ENCODE data around the gene CSRP1.

CSRP1 gene

DNA sequence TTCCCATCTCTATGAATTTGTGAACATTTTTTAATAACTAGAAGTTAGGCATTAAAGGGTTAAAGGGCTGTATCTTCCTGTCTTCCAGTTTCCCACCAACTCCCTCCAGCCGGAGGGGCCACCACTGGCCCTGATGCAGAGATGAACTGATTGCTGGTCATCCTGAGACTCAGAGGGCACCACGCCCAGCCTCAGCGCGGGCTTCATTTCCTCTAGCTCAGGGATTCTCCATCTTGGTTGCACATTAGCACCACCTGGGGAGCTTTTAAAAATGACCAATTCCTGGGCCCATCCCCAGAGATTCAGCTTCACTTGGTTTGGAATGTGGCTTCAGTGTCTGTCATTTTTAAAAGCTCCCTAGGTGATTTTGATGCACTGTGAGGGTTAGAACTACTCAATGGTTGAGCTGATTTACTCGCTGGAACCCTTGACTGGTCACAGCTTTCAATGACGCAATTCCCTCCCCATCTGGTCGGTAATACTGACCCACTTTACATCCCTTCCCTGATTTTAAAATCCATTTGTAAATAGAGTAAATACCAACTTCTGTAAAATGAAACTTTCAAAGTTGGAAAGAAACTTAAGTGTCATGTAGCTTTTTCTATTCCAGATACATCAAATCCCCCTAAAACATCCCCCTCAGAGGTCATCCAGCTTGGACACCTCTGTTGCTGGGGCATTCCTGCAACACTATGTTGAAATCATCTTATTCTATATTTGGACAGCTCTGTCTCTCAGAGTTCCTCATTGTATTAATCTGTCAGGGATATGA is 37.1 kb upstream of the CSRP1 start:
- ChIA-PET CTCF (interaction anchor here (0.7 to 1.1 kb wide), 4 partner anchors 13 to 439 kb away, joined by 3 to 4 read pairs (median 3); partner anchors contain the start of gene RNPEP), POLR2A (ENCODE audit: low non-redundant PET) (no interaction called here)
- H3K27ac ChIP-seq, result no peak overlapping the region
- no peak for TF ChIP-seq CTCF (conservative IDR thresholded peaks at IDR 0.05; ENCODE audit: low read depth)
- no peak for DNase-seq (ENCODE audit: low spot score)

GRCh38 chr1:201542309-201543035 is 35.5 kb upstream of the CSRP1 start:
- no peak for TF ChIP-seq CTCF (conservative IDR thresholded peaks at IDR 0.05; ENCODE audit: low read depth)
- POLR2A ChIA-PET (ENCODE audit: low non-redundant PET), result no interaction called here
- DNase-seq (ENCODE audit: low spot score), result no peak
- H3K27ac ChIP-seq, result no peak overlapping the region
- CTCF ChIA-PET, result interaction anchor here (0.6 to 1.5 kb wide), 2 partner anchors 173 to 251 kb away, joined by 4 to 5 read pairs; no protein-coding TSS in a partner anchor

GRCh38 chr1:201540846-201541735 is 34.2 kb upstream of the CSRP1 start:
- no peak for TF ChIP-seq CTCF (conservative IDR thresholded peaks at IDR 0.05; ENCODE audit: low read depth)
- DNase-seq (ENCODE audit: low spot score), result no peak
- ChIA-PET CTCF (interaction anchor here (0.7 to 1.3 kb wide), 4 partner anchors 10 to 163 kb away, joined by 3 to 11 read pairs (median 4); no protein-coding TSS in a partner anchor), POLR2A (ENCODE audit: low non-redundant PET) (no interaction called here)
- H3K27ac ChIP-seq, result no peak overlapping the region

DNA sequence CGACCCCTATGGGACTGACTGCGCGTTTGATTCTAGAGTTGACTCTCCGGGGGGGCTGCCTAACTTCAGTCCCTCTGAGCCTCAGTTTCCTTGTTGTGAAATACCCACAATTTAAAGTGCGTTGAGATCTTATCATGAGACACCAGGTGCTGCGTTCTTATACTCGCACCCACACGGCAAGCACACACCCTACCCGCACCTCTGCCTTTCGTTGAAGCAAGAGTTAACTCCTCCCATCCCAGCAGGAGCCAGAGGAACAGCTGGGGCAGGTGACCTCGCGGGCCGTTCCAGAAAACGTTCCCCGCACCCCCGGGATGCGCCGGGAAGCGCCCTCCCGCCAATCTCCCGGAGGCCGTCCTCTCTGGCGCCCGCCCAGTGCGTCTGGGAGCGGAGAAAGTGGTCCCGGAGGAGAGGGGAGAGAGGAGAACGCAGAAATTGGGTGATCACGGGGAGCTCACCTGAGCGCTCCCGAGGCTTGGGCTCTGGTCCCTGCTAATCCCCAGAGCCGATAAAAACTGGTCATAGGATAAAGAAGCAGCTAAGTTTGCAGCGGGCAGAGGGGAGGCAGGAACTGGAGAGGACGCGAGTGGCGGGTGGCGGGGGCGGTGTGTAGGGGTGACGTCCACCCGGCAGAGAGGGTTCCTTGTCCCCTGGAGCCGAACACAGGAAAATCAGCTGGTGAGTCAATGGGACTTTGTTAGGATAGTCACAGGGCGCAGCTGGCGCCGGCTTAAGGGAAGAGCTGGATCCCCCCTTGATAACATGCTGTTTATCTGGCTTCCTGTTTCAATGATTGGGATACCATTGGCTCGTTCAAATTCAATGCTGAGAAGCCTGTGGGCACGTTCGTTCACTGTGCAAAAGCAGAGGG is 32.9 kb upstream of the CSRP1 start:
- H3K27ac ChIP-seq, result no peak overlapping the region
- ChIA-PET POLR2A (ENCODE audit: low non-redundant PET) (no interaction called here), CTCF (interaction anchor here (0.6 to 1.3 kb wide), 9 partner anchors 9 to 277 kb away, joined by 3 to 11 read pairs (median 4); no protein-coding TSS in a partner anchor)
- no peak for DNase-seq (ENCODE audit: low spot score)
- TF ChIP-seq CTCF (conservative IDR thresholded peaks at IDR 0.05; ENCODE audit: low read depth), result no peak

DNA sequence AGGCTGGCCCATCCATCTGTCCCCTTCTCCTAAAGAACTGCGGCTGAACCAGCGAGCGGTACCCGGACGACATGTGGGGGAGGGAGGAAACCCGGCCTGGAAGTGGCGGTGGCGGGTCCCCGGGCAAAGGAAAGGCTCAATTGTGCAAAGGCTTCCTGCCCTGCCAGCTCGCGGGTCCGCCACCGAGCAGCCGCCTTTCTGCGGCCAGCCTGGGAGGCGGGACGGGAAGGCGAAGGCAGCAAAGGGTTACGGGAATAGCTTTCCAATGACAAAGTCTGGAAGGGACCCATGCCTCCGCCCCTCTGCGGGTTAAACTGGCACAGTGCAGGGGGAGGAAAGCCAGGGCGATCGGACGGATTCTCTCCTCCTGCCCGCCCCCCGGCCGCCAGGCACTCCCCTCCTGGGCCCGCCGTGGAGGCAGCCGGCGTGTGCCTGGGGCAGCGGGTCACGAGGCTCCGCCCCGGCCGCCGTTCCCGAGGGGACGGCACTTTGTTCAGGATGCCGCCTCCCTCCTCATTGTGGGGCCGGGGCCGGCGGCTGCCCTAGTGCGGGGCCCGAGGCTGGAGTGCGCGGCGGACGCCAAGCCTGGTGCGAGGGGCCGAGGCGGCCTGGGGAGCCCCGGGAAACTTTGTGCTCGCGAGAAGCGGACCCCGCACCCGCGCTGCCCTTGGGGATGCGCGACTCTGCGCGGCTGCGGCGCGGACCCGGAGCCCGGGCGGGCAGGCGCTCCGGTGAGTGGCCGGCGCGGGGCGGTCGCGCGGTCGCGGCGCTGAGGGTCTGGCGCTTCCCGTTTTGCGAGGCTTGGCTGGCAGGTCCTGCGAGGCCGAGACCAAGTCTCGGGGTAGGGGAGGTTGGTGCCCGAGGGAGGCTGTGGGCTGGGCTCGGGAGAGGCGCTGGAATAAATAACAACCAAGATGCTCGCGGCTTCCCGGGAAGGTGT is 32.0 kb upstream of the CSRP1 start, which contains the start of gene NAV1:
Gene NAV1, plus strand, starts transcription at position 516 of the 940 bp plus-strand sequence. CDS start 83,758 bp downstream, outside the sequence.
- DNase-seq (ENCODE audit: low spot score), result peak; percentile 70
- ChIA-PET CTCF (no interaction called here), POLR2A (ENCODE audit: low non-redundant PET) (interaction anchor here (0.6 kb wide), 1 partner anchor 75 kb away, joined by 6 read pairs; no protein-coding TSS in a partner anchor)
- no peak for TF ChIP-seq CTCF (conservative IDR thresholded peaks at IDR 0.05; ENCODE audit: low read depth)
- peak within 1 kb of the TSS; percentile 52 for H3K27ac ChIP-seq
